Dedifferentiated amniotic fluid mesenchymal stem cell (primary cell): ENCODE measurements around the gene ARHGEF40.

Source experiments
- DNase-seq: peaks from one replicate; pipeline ENCODE4 v3.0.0-alpha.2; 2016; ENCODE audit errors: extremely low spot score

Gene ARHGEF40

GRCh38 chr14:21070083-21070609, at the start of gene ARHGEF40:
Gene ARHGEF40 (plus strand): TSS chr14:21070304. CDS start chr14:21070397, 93 bp downstream.
- DNase-seq = no peak

- no peak for DNase-seq
Measured at GRCh38 chr14:21020977-21021545, 49.0 kb upstream of the ARHGEF40 start.

- no peak for DNase-seq
Measured at GRCh38 chr14:21022686-21023085, 47.4 kb upstream of the ARHGEF40 start.

- no peak for DNase-seq
Measured at GRCh38 chr14:21023174-21023573, 46.9 kb upstream of the ARHGEF40 start.

GRCh38 chr14:21023817-21024584, 46.1 kb upstream of the ARHGEF40 start:
- DNase-seq = no peak

- no peak for DNase-seq
Measured at GRCh38 chr14:21024585-21025370, 45.3 kb upstream of the ARHGEF40 start, which contains the start of gene NDRG2. Gene NDRG2 (minus strand): TSS chr14:21025061. CDS start chr14:21023315, 1,746 bp downstream.

GRCh38 chr14:21025371-21026273, 44.5 kb upstream of the ARHGEF40 start:
- DNase-seq = no peak

GRCh38 chr14:21026274-21026987, 43.7 kb upstream of the ARHGEF40 start:
- DNase-seq = no peak

GRCh38 chr14:21026988-21027315, 43.2 kb upstream of the ARHGEF40 start:
- DNase-seq = no peak

- no peak for DNase-seq
Measured at GRCh38 chr14:21029917-21030316, 40.2 kb upstream of the ARHGEF40 start, which contains the start of gene TPPP2. Gene TPPP2 (plus strand): TSS chr14:21030217. CDS start chr14:21030582, 365 bp downstream.

GRCh38 chr14:21030531-21030930, 39.6 kb upstream of the ARHGEF40 start:
- DNase-seq = no peak

GRCh38 chr14:21032326-21033132, 37.6 kb upstream of the ARHGEF40 start:
- no peak for DNase-seq

- DNase-seq = no peak
Measured at GRCh38 chr14:21033133-21033698, 36.9 kb upstream of the ARHGEF40 start.

GRCh38 chr14:21034707-21035106, 35.4 kb upstream of the ARHGEF40 start, which contains the start of gene RNASE13:
Gene RNASE13 (minus strand): TSS chr14:21034807. CDS start chr14:21034288, 519 bp downstream.
- DNase-seq = no peak

GRCh38 chr14:21036751-21037150, 33.4 kb upstream of the ARHGEF40 start:
- DNase-seq = no peak

- DNase-seq = no peak
Measured at GRCh38 chr14:21037156-21037555, 32.9 kb upstream of the ARHGEF40 start.

- no peak for DNase-seq
Measured at GRCh38 chr14:21038441-21039422, 31.4 kb upstream of the ARHGEF40 start.
